ENCODE results near the gene IKZF4. TPM values are rescaled to one million over a fixed set of nuclear protein-coding genes. Genes with fewer than 3 reads are reported as not detected.

Gene IKZF4
- total and polyA plus RNA-seq, 3 experiments from 2014 or later = 0.86 to 11.6 (median 11.0) TPM

DNA sequence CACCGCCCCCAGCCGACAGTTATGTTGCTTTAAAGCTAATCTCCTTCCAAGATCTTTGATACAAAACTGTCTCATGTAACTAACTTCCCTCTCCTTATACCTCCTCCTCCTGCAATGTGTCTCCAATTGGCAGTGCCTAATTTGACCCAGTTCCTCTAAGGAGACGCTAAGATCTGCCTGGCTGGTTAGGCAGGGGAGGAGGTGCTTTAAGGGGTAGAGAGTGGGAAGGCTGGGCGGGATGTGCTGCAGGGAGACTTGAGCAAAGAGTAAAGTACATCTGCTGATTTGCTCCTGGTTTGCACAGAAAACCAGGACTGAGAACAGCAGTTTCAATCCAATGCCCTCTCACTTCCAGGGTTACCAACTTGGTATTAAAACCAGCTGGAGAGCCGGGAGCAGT, 7.4 kb upstream of the IKZF4 start:
- POLR2A ChIA-PET = no interaction called here

GRCh38 chr12:56014205-56014604, 6.6 kb upstream of the IKZF4 start:
- Mint-ChIP-seq H3K27me3 (peaks cover 0 to 2% of the 10 kb centered on the region in 2 donors), H3K4me1 (peaks cover 0 to under 1% (median 0%) of the 10 kb centered on the region in 3 donors), H3K9me3 (no peaks in the 10 kb centered on the region), H3K4me3 (no peak overlapping the region), H3K36me3 (peaks cover 2 to 8% (median 5%) of the 10 kb centered on the region in 3 donors), H3K27ac (no peak overlapping the region)
- Histone ChIP-seq H3K4me3 (ENCODE audit: low read length) (no peak overlapping the region), H3K36me3 (ENCODE audit: insufficient read depth, low read length) (no peaks in the 10 kb centered on the region), H3K27ac (ENCODE audit: low read depth, low read length) (no peak overlapping the region), H3K27me3 (ENCODE audit: insufficient read depth, low read length, poor library complexity, severe bottlenecking) (no peaks in the 10 kb centered on the region), H3K4me1 (ENCODE audit: insufficient read depth, low read length) (no peaks in the 10 kb centered on the region), H3K9me3 (ENCODE audit: low read length) (no peaks in the 10 kb centered on the region)
- no peak for DNase-seq
- ChIA-PET POLR2A (interaction anchor here (0.6 kb wide), 1 partner anchor 143 kb away, joined by 3 read pairs; no protein-coding TSS in a partner anchor), CTCF (interaction anchor here (1.2 to 3.6 kb wide), 2 partner anchors 15 to 18 kb away, joined by 4 to 19 read pairs; partner anchors contain the start of gene SUOX)

More for the DNA sequence above, 7.4 kb upstream of the IKZF4 start:
- Histone ChIP-seq H3K27me3 (ENCODE audit: insufficient read depth, low read length, poor library complexity, severe bottlenecking) (no peaks in the 10 kb centered on the region), H3K9me3 (ENCODE audit: low read length) (no peaks in the 10 kb centered on the region), H3K4me3 (ENCODE audit: low read length) (no peak overlapping the region), H3K4me1 (ENCODE audit: insufficient read depth, low read length) (no peaks in the 10 kb centered on the region), H3K27ac (ENCODE audit: low read depth, low read length) (no peak overlapping the region), H3K36me3 (ENCODE audit: insufficient read depth, low read length) (no peaks in the 10 kb centered on the region)
- H3K27me3 Mint-ChIP-seq = peaks cover 0 to 2% of the 10 kb centered on the region in 2 donors
- DNase-seq = no peak
- no peak overlapping the region for H3K4me3 Mint-ChIP-seq
- H3K36me3 Mint-ChIP-seq = peaks cover 2 to 6% (median 5%) of the 10 kb centered on the region in 3 donors
- CTCF ChIA-PET = interaction anchor here (1.2 to 3.6 kb wide), 2 partner anchors 16 to 18 kb away, joined by 4 to 19 read pairs; partner anchors contain the start of gene SUOX
- H3K9me3 Mint-ChIP-seq = no peaks in the 10 kb centered on the region
- H3K27ac Mint-ChIP-seq = no peak overlapping the region
- H3K4me1 Mint-ChIP-seq = peaks cover 3 to 6% (median 3%) of the 10 kb centered on the region in 3 donors

- H3K4me1 Mint-ChIP-seq = peaks cover 11 to 15% (median 14%) of the 10 kb centered on the region in 3 donors
- H3K27ac Mint-ChIP-seq = no peak overlapping the region
- no peak overlapping the region for H3K4me3 ChIP-seq (ENCODE audit: low read length)
- peaks cover 0 to 8% (median 2%) of the 10 kb centered on the region in 3 donors for H3K36me3 Mint-ChIP-seq
- peaks cover 16% of the 10 kb centered on the region for H3K4me1 ChIP-seq (ENCODE audit: insufficient read depth, low read length)
- no peak overlapping the region for H3K4me3 Mint-ChIP-seq
- H3K9me3 Mint-ChIP-seq = no peaks in the 10 kb centered on the region
- H3K27ac ChIP-seq (ENCODE audit: low read depth, low read length) = no peak overlapping the region
- POLR2A ChIA-PET = no interaction called here
- H3K27me3 ChIP-seq (ENCODE audit: insufficient read depth, low read length, poor library complexity, severe bottlenecking) = no peaks in the 10 kb centered on the region
- CTCF ChIA-PET = no interaction called here
- DNase-seq = no peak
- H3K27me3 Mint-ChIP-seq = no peaks in the 10 kb centered on the region
- H3K36me3 ChIP-seq (ENCODE audit: insufficient read depth, low read length) = no peaks in the 10 kb centered on the region
- no peaks in the 10 kb centered on the region for H3K9me3 ChIP-seq (ENCODE audit: low read length)
Observed at GRCh38 chr12:56017181-56017580, 3.7 kb upstream of the IKZF4 start.

DNA sequence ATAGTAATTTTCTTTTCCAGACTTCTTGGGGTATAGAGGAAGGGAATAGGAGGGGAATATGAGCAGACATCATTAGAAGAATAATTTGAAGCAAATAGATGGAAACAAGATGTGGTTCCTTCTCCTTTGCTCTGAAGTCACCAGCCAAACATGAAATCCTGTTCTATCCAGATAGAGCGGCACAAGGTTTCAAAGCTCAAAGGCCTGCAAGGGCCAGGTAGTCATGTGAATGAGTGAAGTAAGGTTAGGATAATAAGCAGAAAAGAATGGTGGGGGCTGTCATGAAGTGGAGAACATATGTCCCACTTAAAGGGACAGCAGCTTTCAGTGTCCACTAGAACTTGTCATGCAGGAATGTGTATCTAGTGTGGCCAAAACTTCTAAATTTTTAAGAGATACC, 2.5 kb upstream of the IKZF4 start:
- no peaks in the 10 kb centered on the region for H3K27me3 Mint-ChIP-seq
- Histone ChIP-seq H3K4me1 (ENCODE audit: insufficient read depth, low read length) (peaks cover 18% of the 10 kb centered on the region), H3K27ac (ENCODE audit: low read depth, low read length) (no peak overlapping the region), H3K27me3 (ENCODE audit: insufficient read depth, low read length, poor library complexity, severe bottlenecking) (no peaks in the 10 kb centered on the region), H3K36me3 (ENCODE audit: insufficient read depth, low read length) (no peaks in the 10 kb centered on the region), H3K4me3 (ENCODE audit: low read length) (no peak overlapping the region), H3K9me3 (ENCODE audit: low read length) (no peaks in the 10 kb centered on the region)
- H3K4me3 Mint-ChIP-seq = no peak overlapping the region
- H3K27ac Mint-ChIP-seq = peak overlapping the region in 1 of 8 donors; percentile 29
- peaks cover 0 to 8% (median 2%) of the 10 kb centered on the region in 3 donors for H3K36me3 Mint-ChIP-seq
- peaks cover 11 to 18% (median 16%) of the 10 kb centered on the region in 3 donors for H3K4me1 Mint-ChIP-seq
- no peaks in the 10 kb centered on the region for H3K9me3 Mint-ChIP-seq
- POLR2A ChIA-PET = no interaction called here
- no peak for DNase-seq
- CTCF ChIA-PET = no interaction called here

DNA sequence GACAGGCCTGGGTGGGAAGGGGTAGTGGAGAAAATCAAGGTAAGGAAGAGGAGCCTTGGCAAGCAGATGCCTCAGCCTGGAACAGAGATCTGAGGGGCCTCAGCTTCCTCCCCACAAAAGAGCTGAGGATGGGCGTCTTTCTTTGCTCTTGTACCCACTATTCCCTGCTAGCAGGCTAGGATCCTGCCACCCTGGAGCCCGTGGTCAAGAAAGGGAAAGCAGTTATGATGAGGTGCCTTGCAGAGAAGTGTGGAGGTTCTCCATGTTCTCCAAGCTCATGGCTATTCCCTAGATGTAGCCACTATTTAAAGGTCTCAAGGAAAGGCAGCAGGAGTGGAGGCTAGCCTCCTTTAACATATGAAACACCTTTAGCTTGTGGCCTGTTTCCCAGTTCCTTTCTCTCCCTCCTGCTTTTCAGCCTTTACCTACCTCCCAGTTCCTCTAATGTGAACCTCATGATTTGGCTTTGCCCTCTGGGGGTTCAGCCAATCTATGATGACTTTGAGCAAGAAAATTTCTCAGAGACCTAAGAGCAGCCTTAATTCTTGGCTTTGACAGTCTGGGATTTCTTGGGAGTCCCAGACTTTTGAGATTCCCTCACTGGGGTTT, 1.1 kb downstream of the IKZF4 start:
- ChIA-PET CTCF (interaction anchor here (1.0 to 1.1 kb wide), 3 partner anchors 8 to 22 kb away, joined by 3 to 4 read pairs (median 4); no protein-coding TSS in a partner anchor), POLR2A (interaction anchor here (0.6 to 0.7 kb wide), 2 partner anchors 428 to 605 kb away, joined by 5 to 6 read pairs; no protein-coding TSS in a partner anchor)
- H3K4me3 Mint-ChIP-seq = peak overlapping the region; percentile 27 to 89 (median 65)
- H3K4me3 ChIP-seq (ENCODE audit: low read length) = peak overlapping the region; percentile 62
- H3K9me3 Mint-ChIP-seq = no peaks in the 10 kb centered on the region
- H3K4me1 Mint-ChIP-seq = peaks cover 11 to 23% (median 16%) of the 10 kb centered on the region in 3 donors
- no peaks in the 10 kb centered on the region for H3K36me3 ChIP-seq (ENCODE audit: insufficient read depth, low read length)
- H3K27ac Mint-ChIP-seq = peak overlapping the region in 5 of 8 donors; percentile 34 to 86 (median 52)
- DNase-seq = no peak
- H3K27ac ChIP-seq (ENCODE audit: low read depth, low read length) = peak overlapping the region; percentile 61
- no peaks in the 10 kb centered on the region for H3K27me3 ChIP-seq (ENCODE audit: insufficient read depth, low read length, poor library complexity, severe bottlenecking)
- H3K9me3 ChIP-seq (ENCODE audit: low read length) = no peaks in the 10 kb centered on the region
- no peaks in the 10 kb centered on the region for H3K27me3 Mint-ChIP-seq
- peaks cover 18% of the 10 kb centered on the region for H3K4me1 ChIP-seq (ENCODE audit: insufficient read depth, low read length)
- peaks cover 0 to 10% (median 3%) of the 10 kb centered on the region in 3 donors for H3K36me3 Mint-ChIP-seq

GRCh38 chr12:56028511-56029165, 7.8 kb downstream of the IKZF4 start:
- peaks cover 9% of the 10 kb centered on the region for H3K36me3 ChIP-seq (ENCODE audit: insufficient read depth, low read length)
- no peaks in the 10 kb centered on the region for H3K9me3 Mint-ChIP-seq
- no peaks in the 10 kb centered on the region for H3K9me3 ChIP-seq (ENCODE audit: low read length)
- no peak overlapping the region for H3K4me3 Mint-ChIP-seq
- H3K27ac ChIP-seq (ENCODE audit: low read depth, low read length) = no peak overlapping the region
- H3K4me3 ChIP-seq (ENCODE audit: low read length) = no peak overlapping the region
- peaks cover 0 to 1% of the 10 kb centered on the region in 2 donors for H3K27me3 Mint-ChIP-seq
- H3K4me1 ChIP-seq (ENCODE audit: insufficient read depth, low read length) = no peaks in the 10 kb centered on the region
- DNase-seq = no peak
- H3K4me1 Mint-ChIP-seq = peaks cover 0 to 20% (median 2%) of the 10 kb centered on the region in 3 donors
- POLR2A ChIA-PET = interaction anchor here (0.7 kb wide), 1 partner anchor 104 kb away, joined by 7 read pairs; no protein-coding TSS in a partner anchor
- CTCF ChIA-PET = interaction anchor here (0.7 to 2.9 kb wide), 12 partner anchors 11 to 290 kb away, joined by 3 to 22 read pairs (median 4); partner anchors contain the start of genes ORMDL2, SARNP, SUOX and ZC3H10
- peak overlapping the region in 2 of 8 donors; percentile 1 to 87 for H3K27ac Mint-ChIP-seq
- peaks cover 0 to 22% (median 14%) of the 10 kb centered on the region in 3 donors for H3K36me3 Mint-ChIP-seq
- H3K27me3 ChIP-seq (ENCODE audit: insufficient read depth, low read length, poor library complexity, severe bottlenecking) = no peaks in the 10 kb centered on the region

GRCh38 chr12:56029166-56029519, 8.3 kb downstream of the IKZF4 start:
- H3K27ac Mint-ChIP-seq = no peak overlapping the region
- Histone ChIP-seq H3K4me3 (ENCODE audit: low read length) (no peak overlapping the region), H3K36me3 (ENCODE audit: insufficient read depth, low read length) (peaks cover 9% of the 10 kb centered on the region), H3K27ac (ENCODE audit: low read depth, low read length) (no peak overlapping the region), H3K9me3 (ENCODE audit: low read length) (no peaks in the 10 kb centered on the region), H3K27me3 (ENCODE audit: insufficient read depth, low read length, poor library complexity, severe bottlenecking) (no peaks in the 10 kb centered on the region), H3K4me1 (ENCODE audit: insufficient read depth, low read length) (no peaks in the 10 kb centered on the region)
- CTCF ChIA-PET = interaction anchor here (0.7 to 2.9 kb wide), 17 partner anchors 7 to 291 kb away, joined by 3 to 22 read pairs (median 3); partner anchors contain the start of genes ORMDL2, RAB5B, SARNP and SUOX
- H3K4me3 Mint-ChIP-seq = no peak overlapping the region
- POLR2A ChIA-PET = interaction anchor here (0.7 kb wide), 1 partner anchor 104 kb away, joined by 7 read pairs; no protein-coding TSS in a partner anchor
- peaks cover 0 to 1% of the 10 kb centered on the region in 2 donors for H3K27me3 Mint-ChIP-seq
- H3K36me3 Mint-ChIP-seq = peaks cover 0 to 24% (median 14%) of the 10 kb centered on the region in 3 donors
- no peak for DNase-seq
- H3K9me3 Mint-ChIP-seq = no peaks in the 10 kb centered on the region
- peaks cover under 1 to 17% (median 2%) of the 10 kb centered on the region in 3 donors for H3K4me1 Mint-ChIP-seq
